VCaP (cell line): ENCODE data around the gene CDH4.
A peak's percentile ranks its signal among the peaks of the same experiment; 100 is the strongest.

Experiments used
- H3K27ac ChIP-seq: fragments of 450-650 bp; 2 replicates; pipeline ENCODE4 v1.5.1; 2017
- CTCF ChIP-seq: fragments of 450-650 bp; conservative IDR thresholded peaks from 2 replicates; pipeline ENCODE4 v1.5.1; 2017; ENCODE audit warnings: mild to moderate bottlenecking, moderate library complexity

CDH4 gene

DNA sequence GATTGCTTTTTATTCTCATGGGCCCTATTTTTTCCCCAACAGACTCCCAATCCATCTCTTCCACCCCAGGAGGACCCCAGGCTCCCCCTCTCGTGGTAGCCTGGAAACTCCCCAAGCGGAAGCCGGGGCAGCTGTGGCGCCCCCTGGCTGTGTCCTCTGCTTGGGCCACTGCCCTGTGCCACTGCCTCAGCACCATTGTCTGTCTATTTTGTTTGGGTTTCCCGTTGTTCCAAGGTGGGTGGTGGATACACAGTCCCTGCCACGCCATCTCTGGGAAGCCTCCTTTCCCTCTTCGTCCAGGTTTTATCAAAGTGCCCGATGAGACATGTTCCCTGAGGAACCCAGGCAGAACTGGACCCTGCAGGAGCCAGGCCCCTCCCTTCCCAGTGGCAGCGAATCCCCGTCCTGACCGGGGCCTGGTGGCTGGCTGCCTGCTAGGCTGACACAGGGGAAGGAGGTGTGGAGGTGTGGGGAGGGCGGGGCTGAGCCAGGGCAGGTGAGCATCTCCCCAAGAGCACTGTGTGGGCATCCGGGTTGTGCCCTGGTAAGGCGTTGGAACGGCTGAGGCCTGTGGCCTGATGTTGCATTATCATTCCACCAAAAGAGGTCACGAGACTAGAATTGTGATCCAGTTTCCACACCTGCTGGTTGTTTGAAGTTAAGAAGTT lies 228.2 kb downstream of the CDH4 start:
- H3K27ac ChIP-seq = no peak overlapping the region
- no peak for TF ChIP-seq CTCF

DNA sequence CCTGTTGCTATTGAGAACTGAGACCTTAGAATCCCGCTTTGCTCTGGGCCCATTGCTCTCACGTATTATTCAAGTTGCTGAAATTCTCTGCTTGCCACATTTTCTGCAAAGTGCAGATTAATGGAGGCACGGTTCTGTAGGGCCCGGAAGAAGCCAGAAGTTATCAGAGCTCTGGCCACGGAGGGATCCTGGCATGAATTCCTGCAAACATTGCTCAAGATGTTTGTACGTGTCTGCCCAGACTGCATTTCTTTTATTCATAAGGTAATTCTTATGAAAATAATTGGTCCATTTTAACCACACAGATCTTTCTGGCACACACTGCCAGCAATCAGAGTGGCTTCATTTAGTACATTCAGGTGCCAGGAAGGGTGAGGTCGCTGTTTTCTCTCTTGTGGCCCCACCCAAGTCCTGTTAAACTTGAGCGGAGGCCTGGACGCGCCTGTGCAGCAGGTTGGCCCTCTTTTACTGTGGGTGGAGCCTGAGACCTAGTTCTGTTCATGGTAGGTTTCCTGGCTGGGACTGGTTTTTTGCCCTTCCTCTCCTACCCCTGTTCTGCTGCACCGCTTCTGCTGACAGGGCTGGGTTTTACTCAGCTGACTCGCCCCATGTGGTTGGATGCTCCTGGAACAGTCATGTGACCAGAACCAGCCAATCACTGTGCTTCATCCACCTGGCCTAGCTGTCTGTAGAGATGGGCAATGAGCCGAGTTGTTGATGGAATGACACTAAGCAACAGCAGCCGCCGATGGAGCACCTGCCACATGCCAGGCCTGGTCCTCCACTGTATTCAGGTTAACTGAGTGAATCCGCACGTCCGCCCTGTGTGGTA lies 230.2 kb downstream of the CDH4 start:
- peak overlapping the region; percentile 31; the same call in 1 of the 2 replicates for H3K27ac ChIP-seq
- TF ChIP-seq CTCF = no peak

- no peak overlapping the region for H3K27ac ChIP-seq
- no peak for TF ChIP-seq CTCF
Measured at GRCh38 chr20:61482901-61483300, 230.8 kb downstream of the CDH4 start.

DNA sequence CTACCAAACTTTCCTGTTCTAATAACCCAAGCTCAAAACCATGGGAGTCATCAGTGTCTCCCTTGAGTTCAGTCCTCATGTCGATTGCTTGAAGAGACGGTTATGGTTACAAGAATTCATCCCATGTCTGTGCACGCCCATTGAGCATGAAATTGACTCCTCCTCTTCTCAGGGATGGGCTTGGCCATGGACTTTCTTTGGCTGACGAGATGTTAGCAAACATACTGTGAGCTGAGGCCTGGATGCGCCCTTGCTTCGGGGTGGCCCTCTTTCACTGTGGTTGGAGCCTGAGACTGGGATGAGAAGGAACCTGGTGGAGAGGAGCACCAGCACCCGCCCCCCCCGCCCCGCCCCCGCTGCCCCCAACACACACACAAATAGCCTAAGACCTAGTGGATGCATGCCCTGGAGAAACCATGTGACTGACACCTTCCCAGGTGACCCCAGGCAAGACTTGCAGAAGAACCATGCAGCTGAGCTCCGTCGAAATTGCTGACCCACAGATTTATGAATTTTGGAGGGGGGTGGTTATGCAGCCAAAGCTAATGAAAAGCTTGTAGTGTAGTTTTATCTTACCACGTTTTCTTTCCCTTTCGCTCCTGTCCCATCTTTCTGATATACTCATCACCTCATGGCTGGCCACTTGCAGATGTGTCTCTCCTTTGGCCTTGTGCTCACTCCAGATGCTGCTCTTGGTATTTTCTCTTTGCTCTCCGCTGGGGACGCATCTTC lies 231.4 kb downstream of the CDH4 start:
- H3K27ac ChIP-seq = no peak overlapping the region
- no peak for TF ChIP-seq CTCF

GRCh38 chr20:61486198-61486597 lies 234.1 kb downstream of the CDH4 start:
- H3K27ac ChIP-seq = no peak overlapping the region
- no peak for TF ChIP-seq CTCF

GRCh38 chr20:61487346-61487996 lies 235.4 kb downstream of the CDH4 start:
- H3K27ac ChIP-seq = no peak overlapping the region
- TF ChIP-seq CTCF = no peak

- no peak overlapping the region for H3K27ac ChIP-seq
- no peak for TF ChIP-seq CTCF
Measured at GRCh38 chr20:61487997-61488371, 235.9 kb downstream of the CDH4 start.
